GM12878 (cell line): ENCODE data around the gene ABCC9.

Experiments
- ATF7 ChIP-seq: fragments of 450-650 bp; IDR thresholded peaks from 2 replicates; pipeline ENCODE4 v1.6.1; 2016; ENCODE audit warnings: low read depth, mild to moderate bottlenecking
- CREB1 ChIP-seq: IDR thresholded peaks from 2 replicates; pipeline ENCODE4 v1.6.1; 2012; ENCODE audit warnings: low read depth, mild to moderate bottlenecking, inconsistent platforms
- CREM ChIP-seq: IDR thresholded peaks from 2 replicates; pipeline ENCODE4 v1.6.1; 2014; ENCODE audit warnings: antibody characterized with exemption, low read depth
- NFIC ChIP-seq: IDR thresholded peaks from 2 replicates; pipeline ENCODE4 v1.6.1; 2012; ENCODE audit warnings: low read depth, mild to moderate bottlenecking, inconsistent platforms, low read length, moderate library complexity
- NFYB ChIP-seq: IDR thresholded peaks from 2 replicates; pipeline ENCODE4 v1.6.1; 2011; ENCODE audit warnings: low read depth, mild to moderate bottlenecking, low read length, improper control_type of control experiment, moderate library complexity; ENCODE audit not compliant: insufficient read depth
- POLR2A ChIP-seq: IDR thresholded peaks from 2 replicates; pipeline ENCODE4 v1.6.1; 2011; ENCODE audit warnings: low read depth, mild to moderate bottlenecking, low read length
- SMC3 ChIP-seq: IDR thresholded peaks from 2 replicates; pipeline ENCODE4 v1.6.1; 2011; ENCODE audit warnings: low read length, improper control_type of control experiment, borderline replicate concordance
- TAF1 ChIP-seq: IDR thresholded peaks from 2 replicates; pipeline ENCODE4 v1.6.1; 2011; ENCODE audit warnings: mild to moderate bottlenecking, low read depth, low read length, borderline replicate concordance
- ZZZ3 ChIP-seq: IDR thresholded peaks from 2 replicates; pipeline ENCODE4 v1.6.1; 2011; ENCODE audit warnings: low read depth; ENCODE audit not compliant: control insufficient read depth, insufficient read length
- TF ChIP-seq, protein P1 (sequence below), 3 experiments: IDR thresholded peaks in 2 of 3; conservative IDR thresholded peaks in 1 of 3; 2 replicates each; pipeline ENCODE4 v1.5.1; 2011; ENCODE audit warnings: low read depth in 3 of 3, low read length in 3 of 3, mild to moderate bottlenecking in 3 of 3, control low read depth in 2 of 3, moderate library complexity in 2 of 3, inconsistent platforms in 1 of 3, mixed read lengths in 1 of 3; ENCODE audit not compliant: control insufficient read depth in 2 of 3, insufficient read depth in 1 of 3; ENCODE audit errors: extremely low read depth in 1 of 3
- TF ChIP-seq, protein P2 (sequence below): IDR thresholded peaks from 2 replicates; pipeline ENCODE4 v1.6.1; 2011; ENCODE audit warnings: low read depth, mild to moderate bottlenecking, low read length, moderate library complexity, borderline replicate concordance; ENCODE audit errors: extremely low read depth
- TF ChIP-seq, protein P3 (sequence below): fragments of 450-650 bp; IDR thresholded peaks from 2 replicates; pipeline ENCODE4 v1.6.1; 2017; ENCODE audit warnings: mild to moderate bottlenecking
- TF ChIP-seq, protein P4 (sequence below): IDR thresholded peaks from 2 replicates; pipeline ENCODE4 v1.6.1; 2012; ENCODE audit warnings: low read depth, low read length, improper control_type of control experiment

DNA sequence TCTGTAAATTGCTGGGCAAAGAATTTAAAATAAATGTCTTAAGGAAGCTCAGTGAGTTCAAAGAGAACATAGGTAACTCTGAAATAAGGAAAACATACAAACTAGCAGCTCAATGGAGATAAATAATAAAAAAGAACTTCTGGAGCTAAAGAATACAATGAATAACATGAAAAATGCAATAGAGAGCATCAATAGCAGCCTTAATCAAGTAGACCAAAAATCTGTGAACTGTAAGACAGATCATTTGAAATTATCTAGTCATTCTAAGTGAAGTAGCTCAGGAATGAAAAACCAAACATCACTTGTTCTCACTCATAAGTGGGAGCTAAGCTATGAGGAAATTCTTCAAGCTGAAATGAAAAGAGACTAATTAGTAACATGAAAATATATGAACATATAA lies 5.8 kb upstream of the ABCC9 start:
- TF ChIP-seq, protein P1, sequence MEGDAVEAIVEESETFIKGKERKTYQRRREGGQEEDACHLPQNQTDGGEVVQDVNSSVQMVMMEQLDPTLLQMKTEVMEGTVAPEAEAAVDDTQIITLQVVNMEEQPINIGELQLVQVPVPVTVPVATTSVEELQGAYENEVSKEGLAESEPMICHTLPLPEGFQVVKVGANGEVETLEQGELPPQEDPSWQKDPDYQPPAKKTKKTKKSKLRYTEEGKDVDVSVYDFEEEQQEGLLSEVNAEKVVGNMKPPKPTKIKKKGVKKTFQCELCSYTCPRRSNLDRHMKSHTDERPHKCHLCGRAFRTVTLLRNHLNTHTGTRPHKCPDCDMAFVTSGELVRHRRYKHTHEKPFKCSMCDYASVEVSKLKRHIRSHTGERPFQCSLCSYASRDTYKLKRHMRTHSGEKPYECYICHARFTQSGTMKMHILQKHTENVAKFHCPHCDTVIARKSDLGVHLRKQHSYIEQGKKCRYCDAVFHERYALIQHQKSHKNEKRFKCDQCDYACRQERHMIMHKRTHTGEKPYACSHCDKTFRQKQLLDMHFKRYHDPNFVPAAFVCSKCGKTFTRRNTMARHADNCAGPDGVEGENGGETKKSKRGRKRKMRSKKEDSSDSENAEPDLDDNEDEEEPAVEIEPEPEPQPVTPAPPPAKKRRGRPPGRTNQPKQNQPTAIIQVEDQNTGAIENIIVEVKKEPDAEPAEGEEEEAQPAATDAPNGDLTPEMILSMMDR (IDR thresholded peaks at IDR 0.05 in 2 of 3, conservative IDR thresholded peaks at IDR 0.05 in 1 of 3; ENCODE audit: control insufficient read depth in 2 of 3, extremely low read depth in 1 of 3, insufficient read depth in 1 of 3, low read depth in 3 of 3, low read length in 3 of 3): no peak
- TF ChIP-seq SMC3 (no peak), CREB1 (no peak), POLR2A (no peak), ZZZ3 (no peak), TAF1 (no peak), ATF7 (no peak), NFYB (no peak), CREM (no peak), NFIC (no peak)
- TF ChIP-seq, protein P2, sequence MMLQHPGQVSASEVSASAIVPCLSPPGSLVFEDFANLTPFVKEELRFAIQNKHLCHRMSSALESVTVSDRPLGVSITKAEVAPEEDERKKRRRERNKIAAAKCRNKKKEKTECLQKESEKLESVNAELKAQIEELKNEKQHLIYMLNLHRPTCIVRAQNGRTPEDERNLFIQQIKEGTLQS: no peak
- TF ChIP-seq, protein P3, sequence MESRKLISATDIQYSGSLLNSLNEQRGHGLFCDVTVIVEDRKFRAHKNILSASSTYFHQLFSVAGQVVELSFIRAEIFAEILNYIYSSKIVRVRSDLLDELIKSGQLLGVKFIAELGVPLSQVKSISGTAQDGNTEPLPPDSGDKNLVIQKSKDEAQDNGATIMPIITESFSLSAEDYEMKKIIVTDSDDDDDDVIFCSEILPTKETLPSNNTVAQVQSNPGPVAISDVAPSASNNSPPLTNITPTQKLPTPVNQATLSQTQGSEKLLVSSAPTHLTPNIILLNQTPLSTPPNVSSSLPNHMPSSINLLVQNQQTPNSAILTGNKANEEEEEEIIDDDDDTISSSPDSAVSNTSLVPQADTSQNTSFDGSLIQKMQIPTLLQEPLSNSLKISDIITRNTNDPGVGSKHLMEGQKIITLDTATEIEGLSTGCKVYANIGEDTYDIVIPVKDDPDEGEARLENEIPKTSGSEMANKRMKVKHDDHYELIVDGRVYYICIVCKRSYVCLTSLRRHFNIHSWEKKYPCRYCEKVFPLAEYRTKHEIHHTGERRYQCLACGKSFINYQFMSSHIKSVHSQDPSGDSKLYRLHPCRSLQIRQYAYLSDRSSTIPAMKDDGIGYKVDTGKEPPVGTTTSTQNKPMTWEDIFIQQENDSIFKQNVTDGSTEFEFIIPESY: no peak
- TF ChIP-seq, protein P4, sequence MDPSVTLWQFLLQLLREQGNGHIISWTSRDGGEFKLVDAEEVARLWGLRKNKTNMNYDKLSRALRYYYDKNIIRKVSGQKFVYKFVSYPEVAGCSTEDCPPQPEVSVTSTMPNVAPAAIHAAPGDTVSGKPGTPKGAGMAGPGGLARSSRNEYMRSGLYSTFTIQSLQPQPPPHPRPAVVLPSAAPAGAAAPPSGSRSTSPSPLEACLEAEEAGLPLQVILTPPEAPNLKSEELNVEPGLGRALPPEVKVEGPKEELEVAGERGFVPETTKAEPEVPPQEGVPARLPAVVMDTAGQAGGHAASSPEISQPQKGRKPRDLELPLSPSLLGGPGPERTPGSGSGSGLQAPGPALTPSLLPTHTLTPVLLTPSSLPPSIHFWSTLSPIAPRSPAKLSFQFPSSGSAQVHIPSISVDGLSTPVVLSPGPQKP: no peak
